Parathyroid adenoma (tissue), 2 donors: ENCODE data around the gene TRABD2B.

ENCODE experiments used
- H2AFZ ChIP-seq: fragments of 300-600 bp; sonication (generic); one replicate; pipeline ENCODE4 v1.7.0; 2017; ENCODE audit warnings: antibody characterized with exemption, mild to moderate bottlenecking
- H3K27ac ChIP-seq: fragments of 300-600 bp; sonication (generic); one replicate; pipeline ENCODE4 v1.7.0; 2017
- H3K27me3 ChIP-seq: fragments of 300-600 bp; sonication (generic); one replicate; pipeline ENCODE4 v1.7.0; 2017; ENCODE audit warnings: low read length; ENCODE audit not compliant: control insufficient read depth, insufficient read depth
- H3K36me3 ChIP-seq: fragments of 300-600 bp; sonication (generic); one replicate; pipeline ENCODE4 v1.7.0; 2017; ENCODE audit warnings: low read length; ENCODE audit not compliant: control insufficient read depth, insufficient read depth
- H3K4me1 ChIP-seq: fragments of 300-600 bp; sonication (generic); one replicate; pipeline ENCODE4 v1.7.0; 2017; ENCODE audit warnings: control low read depth
- H3K4me2 ChIP-seq: fragments of 300-600 bp; sonication (generic); one replicate; pipeline ENCODE4 v1.7.0; 2017; ENCODE audit warnings: low read length
- H3K4me3 ChIP-seq: fragments of 300-600 bp; sonication (generic); one replicate; pipeline ENCODE4 v1.7.0; 2017; ENCODE audit warnings: low read depth, low read length
- H3K79me2 ChIP-seq: fragments of 300-600 bp; sonication (generic); one replicate; pipeline ENCODE4 v1.7.0; 2017; ENCODE audit warnings: control low read depth
- H3K9ac ChIP-seq: fragments of 300-600 bp; sonication (generic); one replicate; pipeline ENCODE4 v1.7.0; 2017; ENCODE audit warnings: mild to moderate bottlenecking
- H3K9me3 ChIP-seq: fragments of 300-600 bp; sonication (generic); one replicate; pipeline ENCODE4 v1.7.0; 2017; ENCODE audit warnings: low read length; ENCODE audit not compliant: control insufficient read depth
- TF ChIP-seq, protein P1 (sequence below): fragments of 300-600 bp; sonication (generic); IDR thresholded peaks from one replicate; pipeline ENCODE4 v1.7.0; 2017; ENCODE audit warnings: antibody characterized with exemption, mild to moderate bottlenecking
- donor health status: primary hyperparathyroidism.

The TRABD2B gene

DNA sequence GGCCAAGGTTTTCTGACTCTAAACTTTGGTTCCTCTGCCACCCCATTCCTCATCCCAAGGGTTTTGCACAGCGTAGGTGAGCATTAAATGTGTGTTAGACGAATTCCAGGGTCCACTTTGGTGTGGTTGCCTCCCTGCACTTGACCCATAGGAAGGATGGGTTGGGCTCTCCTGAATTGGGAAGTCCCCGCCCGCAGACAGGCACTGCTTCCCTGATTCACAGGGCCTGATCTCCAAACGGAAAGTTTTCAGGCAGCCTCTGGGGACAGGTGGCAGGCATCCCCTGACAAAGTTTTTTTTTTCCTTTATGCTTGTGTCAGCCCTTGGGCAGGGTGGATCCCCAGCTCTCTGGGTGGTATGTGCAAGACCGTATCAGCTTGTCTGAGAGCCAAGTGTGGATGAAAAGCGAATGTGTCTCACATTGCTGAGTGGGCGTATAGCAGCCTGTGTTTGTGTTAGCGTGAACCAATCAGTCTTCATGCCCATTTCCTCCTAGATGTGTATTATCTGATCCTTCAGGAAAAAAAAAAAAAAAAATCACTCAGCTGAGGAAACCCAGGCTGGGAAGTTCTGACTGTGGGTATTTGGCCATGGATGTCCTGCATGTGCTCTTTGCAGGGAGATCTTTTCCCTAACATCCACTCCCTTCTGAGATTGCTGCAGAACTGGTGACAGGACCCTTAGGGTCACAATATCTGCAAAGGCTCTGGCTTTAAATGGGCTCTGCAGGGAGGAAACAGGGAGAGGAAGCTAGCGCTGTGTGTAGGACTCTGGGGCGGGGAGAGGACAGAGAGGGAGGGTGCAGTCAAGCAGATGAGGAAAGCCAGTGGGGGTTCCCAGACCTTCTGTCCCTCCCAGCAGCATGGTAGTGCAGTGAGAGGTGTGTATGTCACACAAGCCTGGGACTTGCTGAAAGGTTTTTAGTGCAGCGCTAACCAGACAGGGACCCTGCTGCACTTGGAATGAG is 42.2 kb upstream of the TRABD2B start:
- no peaks in the 10 kb centered on the region for H3K79me2 ChIP-seq
- H3K4me3 ChIP-seq, result no peak overlapping the region
- no peak overlapping the region for H2AFZ ChIP-seq
- no peaks in the 10 kb centered on the region for H3K9me3 ChIP-seq
- peaks cover 2% of the 10 kb centered on the region for H3K4me1 ChIP-seq
- H3K27me3 ChIP-seq, result no peaks in the 10 kb centered on the region
- no peak overlapping the region for H3K27ac ChIP-seq
- TF ChIP-seq, protein P1, sequence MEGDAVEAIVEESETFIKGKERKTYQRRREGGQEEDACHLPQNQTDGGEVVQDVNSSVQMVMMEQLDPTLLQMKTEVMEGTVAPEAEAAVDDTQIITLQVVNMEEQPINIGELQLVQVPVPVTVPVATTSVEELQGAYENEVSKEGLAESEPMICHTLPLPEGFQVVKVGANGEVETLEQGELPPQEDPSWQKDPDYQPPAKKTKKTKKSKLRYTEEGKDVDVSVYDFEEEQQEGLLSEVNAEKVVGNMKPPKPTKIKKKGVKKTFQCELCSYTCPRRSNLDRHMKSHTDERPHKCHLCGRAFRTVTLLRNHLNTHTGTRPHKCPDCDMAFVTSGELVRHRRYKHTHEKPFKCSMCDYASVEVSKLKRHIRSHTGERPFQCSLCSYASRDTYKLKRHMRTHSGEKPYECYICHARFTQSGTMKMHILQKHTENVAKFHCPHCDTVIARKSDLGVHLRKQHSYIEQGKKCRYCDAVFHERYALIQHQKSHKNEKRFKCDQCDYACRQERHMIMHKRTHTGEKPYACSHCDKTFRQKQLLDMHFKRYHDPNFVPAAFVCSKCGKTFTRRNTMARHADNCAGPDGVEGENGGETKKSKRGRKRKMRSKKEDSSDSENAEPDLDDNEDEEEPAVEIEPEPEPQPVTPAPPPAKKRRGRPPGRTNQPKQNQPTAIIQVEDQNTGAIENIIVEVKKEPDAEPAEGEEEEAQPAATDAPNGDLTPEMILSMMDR, result no peak
- no peak overlapping the region for H3K4me2 ChIP-seq
- no peaks in the 10 kb centered on the region for H3K36me3 ChIP-seq
- H3K9ac ChIP-seq, result no peak overlapping the region

DNA sequence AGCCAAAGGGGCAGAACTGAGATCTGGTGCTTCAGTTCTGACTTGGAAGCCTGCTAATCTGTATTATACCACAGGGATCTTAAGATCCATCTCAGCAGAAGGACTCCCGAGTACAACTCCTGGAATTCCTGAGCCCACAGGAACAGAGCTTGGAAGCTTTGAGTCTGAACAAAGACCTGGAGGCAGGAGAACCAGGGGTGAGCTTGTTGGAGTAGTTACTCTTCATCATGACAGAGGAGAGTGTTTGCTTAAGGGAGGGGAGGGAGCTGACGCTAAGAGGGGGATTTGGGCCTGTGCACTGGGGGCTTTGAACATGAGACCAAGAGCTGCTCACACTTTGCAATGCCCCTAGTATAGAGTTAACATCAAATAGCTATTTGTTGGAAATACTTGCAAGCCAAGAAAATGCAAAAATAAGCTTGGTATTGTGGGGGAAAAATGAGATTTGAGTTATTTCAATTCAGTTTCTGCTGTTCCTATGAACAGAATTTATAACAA is 41.1 kb upstream of the TRABD2B start:
- no peak overlapping the region for H2AFZ ChIP-seq

DNA sequence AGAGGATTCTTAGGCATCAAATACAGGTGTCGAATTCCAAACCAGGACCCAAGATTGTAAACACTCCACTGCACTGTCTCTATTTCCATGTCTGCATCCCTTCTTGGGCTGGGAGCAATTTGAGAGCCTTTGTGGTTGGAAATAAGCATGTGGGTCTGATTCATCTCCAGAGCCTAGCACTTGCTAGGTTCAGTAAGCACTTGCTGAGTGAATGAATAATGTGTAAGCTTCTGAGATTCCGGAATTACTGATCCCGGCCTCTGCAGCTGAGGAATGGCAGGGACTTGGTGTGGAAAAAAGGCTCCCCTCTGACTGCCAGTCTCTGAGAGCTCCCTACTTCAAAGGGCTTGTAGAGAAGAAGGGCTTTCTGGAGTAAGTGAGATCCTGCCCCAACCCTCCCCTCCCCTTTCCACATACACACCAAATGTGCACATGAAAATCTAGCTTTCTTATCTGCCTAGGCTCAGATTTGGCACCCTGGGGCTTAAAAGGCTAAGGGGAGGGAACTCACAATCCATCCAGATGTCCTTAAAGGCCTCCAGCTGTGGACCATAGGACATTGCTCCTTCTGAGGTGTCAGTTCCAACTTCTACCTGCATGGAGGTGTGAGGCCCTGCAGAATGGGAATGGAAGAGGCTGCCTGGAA is 39.6 kb upstream of the TRABD2B start:
- Histone ChIP-seq H3K9me3 (no peaks in the 10 kb centered on the region), H2AFZ (no peak overlapping the region), H3K27me3 (no peaks in the 10 kb centered on the region), H3K9ac (no peak overlapping the region), H3K4me3 (no peak overlapping the region), H3K36me3 (no peaks in the 10 kb centered on the region), H3K79me2 (no peaks in the 10 kb centered on the region), H3K4me1 (peaks cover 2% of the 10 kb centered on the region), H3K4me2 (no peak overlapping the region), H3K27ac (no peak overlapping the region)
- TF ChIP-seq, protein P1, result no peak

More for the DNA sequence above, 41.1 kb upstream of the TRABD2B start:
- Histone ChIP-seq H3K4me1 (peaks cover 2% of the 10 kb centered on the region), H3K9ac (no peak overlapping the region), H3K36me3 (no peaks in the 10 kb centered on the region), H3K27ac (no peak overlapping the region), H3K79me2 (no peaks in the 10 kb centered on the region), H3K4me2 (no peak overlapping the region), H3K27me3 (no peaks in the 10 kb centered on the region), H3K4me3 (no peak overlapping the region), H3K9me3 (no peaks in the 10 kb centered on the region)
- TF ChIP-seq, protein P1, result no peak

DNA sequence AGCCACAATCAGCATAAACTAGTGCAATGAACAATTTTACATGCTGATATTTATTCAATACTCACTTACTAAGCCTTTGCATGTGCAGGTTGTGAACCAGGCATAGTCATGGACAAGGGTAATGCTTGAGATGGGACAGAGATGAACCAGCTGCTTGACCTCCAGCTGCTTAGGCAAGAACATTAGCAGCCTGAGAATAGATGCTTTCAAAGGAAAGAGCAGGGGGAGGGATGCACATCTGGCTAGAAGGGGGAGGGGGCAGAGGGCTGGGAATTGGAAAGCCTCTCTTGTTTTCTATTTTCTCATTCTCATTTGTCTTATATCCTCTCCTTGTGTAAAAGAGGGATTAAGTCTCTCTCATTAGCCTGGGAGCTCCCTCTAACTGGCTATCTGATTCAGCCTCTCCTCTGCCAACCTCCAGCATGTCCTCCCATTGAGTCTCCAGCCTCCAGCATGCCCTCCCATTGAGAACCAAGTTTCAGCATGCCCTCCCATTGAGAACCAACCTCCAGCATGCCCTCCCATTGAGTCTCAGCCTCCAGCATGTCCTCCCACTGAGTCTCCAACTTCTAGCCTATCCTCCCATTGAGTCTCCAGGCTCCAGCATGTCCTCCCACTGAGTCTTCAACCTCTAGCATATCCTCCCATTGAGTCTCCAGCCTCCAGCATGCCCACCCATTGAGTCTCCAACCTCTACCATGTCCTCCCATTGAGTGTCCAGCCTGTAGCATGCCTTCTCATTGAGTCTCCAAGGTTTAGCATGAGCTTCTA is 38.4 kb upstream of the TRABD2B start:
- no peak overlapping the region for H3K4me3 ChIP-seq
- H2AFZ ChIP-seq, result no peak overlapping the region
- no peak overlapping the region for H3K4me2 ChIP-seq
- H3K4me1 ChIP-seq, result peaks cover 2% of the 10 kb centered on the region
- no peaks in the 10 kb centered on the region for H3K36me3 ChIP-seq
- no peaks in the 10 kb centered on the region for H3K9me3 ChIP-seq
- H3K27me3 ChIP-seq, result no peaks in the 10 kb centered on the region
- no peak overlapping the region for H3K9ac ChIP-seq
- TF ChIP-seq, protein P1, result no peak
- H3K27ac ChIP-seq, result no peak overlapping the region
- no peaks in the 10 kb centered on the region for H3K79me2 ChIP-seq
